ENCODE results near the gene PRSS53. TPM values are rescaled to one million over a fixed set of nuclear protein-coding genes. Genes with fewer than 3 reads are reported as not detected.

PRSS53 gene
- total and polyA plus RNA-seq, 4 donors = 0.51 to 14.5 (median 3.0) TPM

DNA sequence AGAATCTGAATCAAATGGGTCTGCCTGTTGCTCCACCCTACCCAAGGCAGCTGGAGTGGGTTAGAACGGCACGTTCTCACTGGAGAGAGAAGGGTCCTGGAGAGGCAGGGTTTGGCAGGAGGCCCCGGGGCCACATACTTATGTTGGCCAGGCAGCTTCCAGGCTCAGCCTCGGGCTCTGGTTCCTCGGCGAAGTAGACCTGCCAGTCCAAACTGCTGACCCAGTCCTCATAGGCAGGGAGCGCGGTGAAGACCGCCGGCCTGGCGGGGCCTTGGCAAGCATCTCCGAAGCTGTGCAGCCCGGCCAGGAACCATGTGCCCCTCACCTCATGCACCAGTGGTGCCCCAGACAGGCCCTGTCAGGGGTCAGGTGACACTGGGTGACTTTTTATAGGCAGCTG is 4.8 kb downstream of the PRSS53 start:
- H3K27ac ChIP-seq (ENCODE audit: low read depth in 1 of 2, low read length in 2 of 2) = no peak overlapping the region
- WGBS = 90% methylated on average over 13 of the region's 13 CpGs
- no peaks in the 10 kb centered on the region for H3K27me3 ChIP-seq (ENCODE audit: control insufficient read depth in 4 of 4, insufficient read depth in 4 of 4, low read length in 3 of 4)
- H3K9ac ChIP-seq (ENCODE audit: low read depth in 1 of 2, low read length in 2 of 2) = no peak overlapping the region
- H3K36me3 ChIP-seq (ENCODE audit: control insufficient read depth in 4 of 4, insufficient read depth in 3 of 4, low read depth in 1 of 4, low read length in 3 of 4) = peaks cover 5 to 52% (median 25%) of the 10 kb centered on the region in 4 donors
- H3K9me3 ChIP-seq (ENCODE audit: control insufficient read depth in 4 of 4, low read length in 3 of 4) = no peaks in the 10 kb centered on the region
- TF ChIP-seq RXRA (IDR thresholded peaks at IDR 0.05) (no peak), TAF1 (conservative IDR thresholded peaks at IDR 0.05) (no peak), GABPA (IDR thresholded peaks at IDR 0.05 in 1 of 2, conservative IDR thresholded peaks at IDR 0.05 in 1 of 2) (no peak), FOXA2 (IDR thresholded peaks at IDR 0.05) (no peak)
- H3K4me1 ChIP-seq (ENCODE audit: control insufficient read depth in 4 of 4, insufficient read depth in 4 of 4, low read length in 3 of 4) = no peaks in the 10 kb centered on the region
- H3K4me3 ChIP-seq (ENCODE audit: low read depth in 1 of 3, low read length in 3 of 3) = no peak overlapping the region
- DNase-seq (ENCODE audit: low spot score) = no peak

DNA sequence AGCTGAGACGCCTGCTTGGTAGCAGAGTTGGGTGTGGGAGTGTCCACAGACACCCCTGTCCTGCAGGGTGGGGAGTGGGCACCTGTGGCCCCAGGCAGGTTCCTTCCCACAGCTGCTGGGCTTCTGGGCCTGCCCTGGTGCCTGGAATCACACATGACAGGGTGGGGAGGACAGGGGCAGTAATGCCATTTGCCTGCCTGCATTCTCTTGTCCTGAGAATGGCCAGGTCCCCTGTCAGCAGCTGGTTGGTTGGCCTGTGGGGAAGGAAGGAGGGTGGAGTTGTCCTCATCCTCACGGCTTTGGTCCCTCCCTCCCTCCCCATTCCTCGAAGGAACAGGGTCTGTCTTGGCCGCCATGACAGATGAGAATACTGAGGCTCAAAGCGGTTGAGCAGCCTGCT is 5.2 kb downstream of the PRSS53 start:
- Histone ChIP-seq H3K27ac (ENCODE audit: low read depth in 1 of 2, low read length in 2 of 2) (no peak overlapping the region), H3K36me3 (ENCODE audit: control insufficient read depth in 4 of 4, insufficient read depth in 3 of 4, low read depth in 1 of 4, low read length in 3 of 4) (peaks cover 5 to 56% (median 23%) of the 10 kb centered on the region in 4 donors)
- 54% methylated on average over 5 of the region's 5 CpGs for WGBS

More for the DNA sequence above, 5.2 kb downstream of the PRSS53 start:
- no peak overlapping the region for H3K9ac ChIP-seq (ENCODE audit: low read depth in 1 of 2, low read length in 2 of 2)
- H3K4me1 ChIP-seq (ENCODE audit: control insufficient read depth in 4 of 4, insufficient read depth in 4 of 4, low read length in 3 of 4) = no peaks in the 10 kb centered on the region
- no peaks in the 10 kb centered on the region for H3K27me3 ChIP-seq (ENCODE audit: control insufficient read depth in 4 of 4, insufficient read depth in 4 of 4, low read length in 3 of 4)
- no peaks in the 10 kb centered on the region for H3K9me3 ChIP-seq (ENCODE audit: control insufficient read depth in 4 of 4, low read length in 3 of 4)
- H3K4me3 ChIP-seq (ENCODE audit: low read depth in 1 of 3, low read length in 3 of 3) = no peak overlapping the region
- no peak for TF ChIP-seq HNF4G (IDR thresholded peaks at IDR 0.05)
- TF ChIP-seq, protein P1, sequence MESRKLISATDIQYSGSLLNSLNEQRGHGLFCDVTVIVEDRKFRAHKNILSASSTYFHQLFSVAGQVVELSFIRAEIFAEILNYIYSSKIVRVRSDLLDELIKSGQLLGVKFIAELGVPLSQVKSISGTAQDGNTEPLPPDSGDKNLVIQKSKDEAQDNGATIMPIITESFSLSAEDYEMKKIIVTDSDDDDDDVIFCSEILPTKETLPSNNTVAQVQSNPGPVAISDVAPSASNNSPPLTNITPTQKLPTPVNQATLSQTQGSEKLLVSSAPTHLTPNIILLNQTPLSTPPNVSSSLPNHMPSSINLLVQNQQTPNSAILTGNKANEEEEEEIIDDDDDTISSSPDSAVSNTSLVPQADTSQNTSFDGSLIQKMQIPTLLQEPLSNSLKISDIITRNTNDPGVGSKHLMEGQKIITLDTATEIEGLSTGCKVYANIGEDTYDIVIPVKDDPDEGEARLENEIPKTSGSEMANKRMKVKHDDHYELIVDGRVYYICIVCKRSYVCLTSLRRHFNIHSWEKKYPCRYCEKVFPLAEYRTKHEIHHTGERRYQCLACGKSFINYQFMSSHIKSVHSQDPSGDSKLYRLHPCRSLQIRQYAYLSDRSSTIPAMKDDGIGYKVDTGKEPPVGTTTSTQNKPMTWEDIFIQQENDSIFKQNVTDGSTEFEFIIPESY (IDR thresholded peaks at IDR 0.05) = no peak
- no peak for TF ChIP-seq GABPA (IDR thresholded peaks at IDR 0.05 in 1 of 2, conservative IDR thresholded peaks at IDR 0.05 in 1 of 2)
- TF ChIP-seq, protein P2, sequence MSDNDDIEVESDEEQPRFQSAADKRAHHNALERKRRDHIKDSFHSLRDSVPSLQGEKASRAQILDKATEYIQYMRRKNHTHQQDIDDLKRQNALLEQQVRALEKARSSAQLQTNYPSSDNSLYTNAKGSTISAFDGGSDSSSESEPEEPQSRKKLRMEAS (IDR thresholded peaks at IDR 0.05) = no peak
- TF ChIP-seq RXRA (IDR thresholded peaks at IDR 0.05) = no peak
- TF ChIP-seq TAF1 (conservative IDR thresholded peaks at IDR 0.05) = no peak
- TF ChIP-seq, protein P3, sequence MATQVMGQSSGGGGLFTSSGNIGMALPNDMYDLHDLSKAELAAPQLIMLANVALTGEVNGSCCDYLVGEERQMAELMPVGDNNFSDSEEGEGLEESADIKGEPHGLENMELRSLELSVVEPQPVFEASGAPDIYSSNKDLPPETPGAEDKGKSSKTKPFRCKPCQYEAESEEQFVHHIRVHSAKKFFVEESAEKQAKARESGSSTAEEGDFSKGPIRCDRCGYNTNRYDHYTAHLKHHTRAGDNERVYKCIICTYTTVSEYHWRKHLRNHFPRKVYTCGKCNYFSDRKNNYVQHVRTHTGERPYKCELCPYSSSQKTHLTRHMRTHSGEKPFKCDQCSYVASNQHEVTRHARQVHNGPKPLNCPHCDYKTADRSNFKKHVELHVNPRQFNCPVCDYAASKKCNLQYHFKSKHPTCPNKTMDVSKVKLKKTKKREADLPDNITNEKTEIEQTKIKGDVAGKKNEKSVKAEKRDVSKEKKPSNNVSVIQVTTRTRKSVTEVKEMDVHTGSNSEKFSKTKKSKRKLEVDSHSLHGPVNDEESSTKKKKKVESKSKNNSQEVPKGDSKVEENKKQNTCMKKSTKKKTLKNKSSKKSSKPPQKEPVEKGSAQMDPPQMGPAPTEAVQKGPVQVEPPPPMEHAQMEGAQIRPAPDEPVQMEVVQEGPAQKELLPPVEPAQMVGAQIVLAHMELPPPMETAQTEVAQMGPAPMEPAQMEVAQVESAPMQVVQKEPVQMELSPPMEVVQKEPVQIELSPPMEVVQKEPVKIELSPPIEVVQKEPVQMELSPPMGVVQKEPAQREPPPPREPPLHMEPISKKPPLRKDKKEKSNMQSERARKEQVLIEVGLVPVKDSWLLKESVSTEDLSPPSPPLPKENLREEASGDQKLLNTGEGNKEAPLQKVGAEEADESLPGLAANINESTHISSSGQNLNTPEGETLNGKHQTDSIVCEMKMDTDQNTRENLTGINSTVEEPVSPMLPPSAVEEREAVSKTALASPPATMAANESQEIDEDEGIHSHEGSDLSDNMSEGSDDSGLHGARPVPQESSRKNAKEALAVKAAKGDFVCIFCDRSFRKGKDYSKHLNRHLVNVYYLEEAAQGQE (IDR thresholded peaks at IDR 0.05) = no peak
- no peak for TF ChIP-seq HNF4A (conservative IDR thresholded peaks at IDR 0.05)
- TF ChIP-seq, protein P4, sequence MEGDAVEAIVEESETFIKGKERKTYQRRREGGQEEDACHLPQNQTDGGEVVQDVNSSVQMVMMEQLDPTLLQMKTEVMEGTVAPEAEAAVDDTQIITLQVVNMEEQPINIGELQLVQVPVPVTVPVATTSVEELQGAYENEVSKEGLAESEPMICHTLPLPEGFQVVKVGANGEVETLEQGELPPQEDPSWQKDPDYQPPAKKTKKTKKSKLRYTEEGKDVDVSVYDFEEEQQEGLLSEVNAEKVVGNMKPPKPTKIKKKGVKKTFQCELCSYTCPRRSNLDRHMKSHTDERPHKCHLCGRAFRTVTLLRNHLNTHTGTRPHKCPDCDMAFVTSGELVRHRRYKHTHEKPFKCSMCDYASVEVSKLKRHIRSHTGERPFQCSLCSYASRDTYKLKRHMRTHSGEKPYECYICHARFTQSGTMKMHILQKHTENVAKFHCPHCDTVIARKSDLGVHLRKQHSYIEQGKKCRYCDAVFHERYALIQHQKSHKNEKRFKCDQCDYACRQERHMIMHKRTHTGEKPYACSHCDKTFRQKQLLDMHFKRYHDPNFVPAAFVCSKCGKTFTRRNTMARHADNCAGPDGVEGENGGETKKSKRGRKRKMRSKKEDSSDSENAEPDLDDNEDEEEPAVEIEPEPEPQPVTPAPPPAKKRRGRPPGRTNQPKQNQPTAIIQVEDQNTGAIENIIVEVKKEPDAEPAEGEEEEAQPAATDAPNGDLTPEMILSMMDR (IDR thresholded peaks at IDR 0.05; ENCODE audit: low read depth, low read length, missing input control) = no peak
- no peak for TF ChIP-seq FOXA1 (IDR thresholded peaks at IDR 0.05)
- TF ChIP-seq, protein P5, sequence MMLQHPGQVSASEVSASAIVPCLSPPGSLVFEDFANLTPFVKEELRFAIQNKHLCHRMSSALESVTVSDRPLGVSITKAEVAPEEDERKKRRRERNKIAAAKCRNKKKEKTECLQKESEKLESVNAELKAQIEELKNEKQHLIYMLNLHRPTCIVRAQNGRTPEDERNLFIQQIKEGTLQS (IDR thresholded peaks at IDR 0.05) = no peak
- TF ChIP-seq RAD21 (IDR thresholded peaks at IDR 0.05) = no peak
- TF ChIP-seq EGR1 (IDR thresholded peaks at IDR 0.05; ENCODE audit: low read depth in 2 of 2) = no peak
- TF ChIP-seq FOXA2 (IDR thresholded peaks at IDR 0.05) = no peak
- no peak for DNase-seq (ENCODE audit: low spot score)

Measured in liver (tissue), 9 donors.